Cardiac muscle cell (in vitro differentiated cells and primary cell): Measurements from ENCODE around the gene COL5A1. TPM values are rescaled to one million over a fixed set of nuclear protein-coding genes. Genes with fewer than 3 reads are reported as not detected.

Source experiments
- DNase-seq, 2 donors: peaks; one replicate each; pipeline versions ENCODE4 v3.0.0 to v3.0.0-alpha.2; 2010 to 2017; ENCODE audit warnings: low read depth in 1 of 2, low spot score in 1 of 2
- H3K27ac ChIP-seq: fragments of 200-600 bp; sonication (generic); 2 replicates; pipeline ENCODE4 v1.5.1; 2016
- H3K27me3 ChIP-seq: fragments of 200-600 bp; sonication (generic); 2 replicates; pipeline ENCODE4 v1.6.0; 2016; ENCODE audit warnings: control low read depth
- H3K36me3 ChIP-seq: fragments of 200-600 bp; sonication (generic); 2 replicates; pipeline ENCODE4 v1.5.1; 2016; ENCODE audit warnings: control low read depth
- H3K4me1 ChIP-seq: fragments of 200-600 bp; sonication (generic); 2 replicates; pipeline ENCODE4 v1.8.1; 2017; ENCODE audit warnings: low read depth, mild to moderate bottlenecking, mixed run types
- H3K4me3 ChIP-seq: fragments of 200-600 bp; sonication (generic); 2 replicates; pipeline ENCODE4 v1.5.1; 2016; ENCODE audit warnings: mild to moderate bottlenecking
- H3K9me3 ChIP-seq: fragments of 200-600 bp; sonication (generic); 2 replicates; pipeline ENCODE4 v1.5.1; 2017; ENCODE audit warnings: low read depth, mild to moderate bottlenecking, control low read depth
- CTCF ChIP-seq: IDR thresholded peaks from 2 replicates; pipeline ENCODE4 v1.5.1; 2012; ENCODE audit warnings: low read depth, mild to moderate bottlenecking, low read length
- polyA plus RNA-seq: library from polyadenylated mRNA; unstranded; fragments of >200 nt; fragmentation: Nextera tagmentation; extraction: Ambion mirVana; gene quantifications from 2 replicates; pipeline ENCODE4 v1.2.1, GENCODE V29; 2016
- total RNA-seq: library from RNA; depleted of rRNA; stranded (reverse); fragments of >200 nt; gene quantifications from 2 replicates; pipeline ENCODE4 v1.2.3, GENCODE V29; 2016

COL5A1 gene
- total and polyA plus RNA-seq, 2 experiments from 2014 or later: 34.5 to 129 TPM

- no peak for TF ChIP-seq CTCF
- Histone ChIP-seq H3K9me3 (no peaks in the 10 kb centered on the region), H3K4me3 (no peak overlapping the region), H3K27ac (no peak overlapping the region), H3K4me1 (no peaks in the 10 kb centered on the region), H3K36me3 (no peaks in the 10 kb centered on the region), H3K27me3 (no peaks in the 10 kb centered on the region)
- DNase-seq: no peak
Measured at GRCh38 chr9:134830926-134831720, 189.5 kb downstream of the COL5A1 start.

GRCh38 chr9:134832471-134832870 lies 190.9 kb downstream of the COL5A1 start:
- Histone ChIP-seq H3K4me3 (no peak overlapping the region), H3K36me3 (no peaks in the 10 kb centered on the region), H3K4me1 (no peaks in the 10 kb centered on the region), H3K27ac (no peak overlapping the region), H3K9me3 (no peaks in the 10 kb centered on the region), H3K27me3 (no peaks in the 10 kb centered on the region)
- no peak for DNase-seq
- TF ChIP-seq CTCF: no peak

GRCh38 chr9:134833294-134833880 lies 191.8 kb downstream of the COL5A1 start:
- no peak overlapping the region for H3K27ac ChIP-seq
- H3K9me3 ChIP-seq: no peaks in the 10 kb centered on the region
- no peaks in the 10 kb centered on the region for H3K36me3 ChIP-seq
- H3K27me3 ChIP-seq: no peaks in the 10 kb centered on the region
- no peak for DNase-seq
- no peak overlapping the region for H3K4me3 ChIP-seq
- no peaks in the 10 kb centered on the region for H3K4me1 ChIP-seq
- no peak for TF ChIP-seq CTCF

- no peaks in the 10 kb centered on the region for H3K36me3 ChIP-seq
Measured at GRCh38 chr9:134834217-134834956, 192.8 kb downstream of the COL5A1 start.

More at GRCh38 chr9:134834217-134834956, 192.8 kb downstream of the COL5A1 start:
- Histone ChIP-seq H3K4me1 (no peaks in the 10 kb centered on the region), H3K4me3 (no peak overlapping the region), H3K27ac (no peak overlapping the region), H3K9me3 (no peaks in the 10 kb centered on the region), H3K27me3 (no peaks in the 10 kb centered on the region)
- DNase-seq: no peak
- no peak for TF ChIP-seq CTCF
